MV-4-11 (cell line): ENCODE results near the gene CLIC6.
A peak's percentile ranks its signal among the peaks of the same experiment; 100 is the strongest.

Experiments
- DNase-seq: peaks from one replicate; lab custom pipeline; 2025; lab: John Stamatoyannopoulos, UW

Gene CLIC6

DNA sequence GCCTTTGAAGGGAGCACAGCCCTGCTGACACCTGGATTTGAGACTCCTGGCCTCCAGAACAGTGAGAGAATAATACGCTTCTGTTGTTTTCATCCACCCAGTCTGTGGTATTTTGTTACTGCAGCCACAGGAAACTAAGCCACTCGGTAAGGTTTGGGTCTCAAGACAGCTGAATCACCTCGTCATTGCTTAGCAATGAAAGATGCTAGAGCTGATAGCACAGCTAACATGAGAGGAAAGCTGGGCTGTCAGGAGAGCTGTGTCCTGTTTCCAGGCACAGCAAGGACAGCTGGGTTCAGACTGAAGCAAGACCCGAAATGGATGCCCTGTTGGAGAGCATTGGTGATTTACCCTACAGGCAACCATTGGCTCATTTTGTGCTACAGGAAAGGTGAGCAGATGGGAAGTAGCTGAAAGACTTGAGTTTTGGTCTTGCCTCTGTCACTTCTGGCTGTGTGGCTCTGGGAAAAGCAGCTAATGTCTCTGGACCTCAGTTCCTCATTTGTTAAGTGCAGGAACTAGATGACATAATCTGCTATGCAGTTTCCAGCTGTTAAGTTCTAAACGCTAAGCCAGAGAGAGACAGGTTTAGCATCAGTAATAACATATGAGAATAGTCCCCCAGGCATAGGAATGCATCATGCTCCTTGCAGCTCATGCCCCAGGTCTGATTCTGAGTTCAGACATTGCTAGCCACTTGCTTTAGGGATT, 58.0 kb downstream of the CLIC6 start:
- DNase-seq, result peak; percentile 58

DNA sequence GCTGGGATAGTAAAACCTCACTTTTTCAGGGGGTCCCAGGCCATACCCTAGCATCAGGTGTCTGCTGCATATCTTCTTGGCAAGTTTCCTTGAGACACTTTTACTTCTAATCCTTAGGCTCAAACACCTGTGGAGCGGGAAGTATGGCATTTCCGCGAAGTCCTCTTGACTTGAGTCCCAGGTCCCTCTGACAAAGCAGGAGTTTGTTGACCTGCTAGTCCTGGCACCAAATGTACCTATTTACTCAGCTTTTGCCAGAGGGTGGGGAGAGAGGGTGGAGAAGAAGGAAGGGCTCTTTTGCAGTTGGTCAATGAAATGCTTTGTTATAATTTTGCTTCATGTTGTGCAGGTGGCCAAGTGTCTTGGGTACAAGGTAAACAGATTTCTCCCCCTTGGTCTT, 59.7 kb downstream of the CLIC6 start:
- no peak for DNase-seq

DNA sequence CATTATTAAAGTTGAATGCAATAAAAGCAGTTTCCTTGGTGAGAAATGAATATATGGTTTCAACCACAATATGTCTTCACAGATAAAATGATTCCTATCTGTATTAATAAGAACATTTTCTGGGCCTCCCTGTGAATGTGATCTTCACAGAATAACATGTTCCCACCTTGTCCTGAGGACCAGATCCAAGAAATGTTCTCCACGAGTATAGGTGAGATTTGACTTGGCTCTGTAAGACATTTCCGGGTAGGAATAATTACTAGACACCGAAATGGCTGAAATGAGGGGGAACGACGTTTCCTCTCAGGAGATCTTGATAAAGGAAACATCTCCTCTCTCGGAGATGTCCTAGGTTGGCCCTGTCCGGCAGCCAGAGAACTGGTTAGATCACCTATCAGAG, 61.4 kb downstream of the CLIC6 start:
- DNase-seq, result no peak

DNA sequence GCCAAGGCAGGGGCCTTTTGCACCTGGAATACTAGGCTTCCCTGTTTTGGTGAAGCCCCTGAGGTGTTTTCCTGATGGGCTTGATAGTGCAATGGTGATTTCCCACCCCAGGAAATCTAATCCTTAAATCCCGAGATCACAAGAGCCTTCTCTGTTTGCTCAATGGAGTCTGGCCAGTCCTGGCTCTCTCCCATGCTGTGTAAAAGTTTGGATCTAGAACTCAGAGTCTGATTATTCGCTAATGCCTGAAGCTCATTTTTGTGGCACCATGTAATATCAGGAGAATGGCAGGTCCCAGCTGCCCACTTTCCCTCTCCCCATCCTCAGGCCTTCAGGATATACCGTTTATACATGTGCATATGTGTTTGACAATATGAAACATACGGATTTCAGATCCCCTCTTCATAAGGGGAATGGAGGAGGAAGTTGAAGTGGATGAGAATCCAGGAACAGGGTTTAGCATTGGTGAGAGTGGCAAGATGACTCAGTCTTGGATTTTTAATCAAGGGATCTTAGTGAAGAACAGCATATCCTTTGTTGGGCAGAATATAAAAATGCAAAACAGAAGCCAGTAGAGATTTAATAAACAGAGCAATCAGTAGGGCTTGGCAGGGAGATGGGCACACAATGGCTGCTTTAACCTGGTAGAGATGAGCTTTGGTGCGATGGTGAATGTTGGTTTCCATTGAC, 62.1 kb downstream of the CLIC6 start:
- DNase-seq, result no peak

DNA sequence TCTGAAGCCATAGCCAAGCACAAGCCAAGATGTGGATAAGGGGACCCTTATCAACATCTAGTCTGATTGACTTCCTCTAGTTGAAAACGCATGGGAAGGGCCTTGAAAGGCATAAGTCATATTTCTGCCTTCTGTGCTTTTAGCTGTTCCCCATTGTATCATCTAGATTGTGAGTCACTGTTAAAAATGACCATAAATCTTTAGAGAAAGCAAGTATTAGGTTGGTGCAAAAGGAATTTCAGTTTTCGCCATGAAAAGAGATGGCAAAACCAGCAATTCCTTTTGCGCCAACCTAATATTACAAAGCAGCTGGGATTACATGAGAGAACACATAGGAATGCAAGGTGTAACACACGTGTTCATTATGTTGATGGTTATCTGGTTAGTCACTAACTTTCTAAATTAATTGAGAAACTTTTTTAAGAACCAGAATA, 63.6 kb downstream of the CLIC6 start:
- no peak for DNase-seq

DNA sequence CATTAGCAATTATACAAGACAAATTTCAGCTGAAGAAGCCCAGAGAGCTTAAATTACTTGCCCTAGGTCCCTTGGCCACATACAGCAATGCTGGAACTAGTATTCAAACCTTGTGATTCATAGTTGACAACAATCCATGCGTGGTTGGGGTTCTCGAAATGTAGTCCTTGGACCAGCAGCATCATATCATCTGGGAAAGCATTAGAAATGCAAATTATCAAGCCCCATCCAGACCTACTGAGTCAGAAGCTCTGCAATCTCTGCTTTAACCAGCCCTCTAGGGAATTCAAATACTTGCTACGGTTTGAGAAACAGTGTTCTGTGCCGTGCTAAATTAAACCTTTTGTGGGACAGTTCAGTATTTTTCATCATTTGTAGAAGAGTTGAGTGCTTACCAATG, 65.1 kb downstream of the CLIC6 start:
- DNase-seq, result no peak

DNA sequence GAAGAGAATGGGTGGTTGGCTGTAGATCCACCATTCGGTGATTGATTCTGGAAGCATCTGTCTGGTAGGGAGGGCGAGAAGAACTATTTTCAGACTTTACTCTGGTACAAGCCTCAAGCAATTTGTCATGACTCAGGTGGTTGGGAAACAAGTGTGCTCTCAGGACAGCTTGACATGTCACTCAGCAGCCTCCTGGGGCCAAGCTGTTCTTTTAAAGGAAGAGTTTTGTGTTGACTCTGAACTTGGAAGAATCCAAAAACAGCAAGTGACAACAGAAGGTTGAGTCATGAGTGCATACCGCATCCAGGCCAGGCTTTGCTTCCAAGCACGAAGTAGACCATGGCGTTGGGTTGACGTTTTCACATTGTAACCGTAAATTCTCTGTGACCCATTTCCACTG, 65.9 kb downstream of the CLIC6 start:
- no peak for DNase-seq

DNA sequence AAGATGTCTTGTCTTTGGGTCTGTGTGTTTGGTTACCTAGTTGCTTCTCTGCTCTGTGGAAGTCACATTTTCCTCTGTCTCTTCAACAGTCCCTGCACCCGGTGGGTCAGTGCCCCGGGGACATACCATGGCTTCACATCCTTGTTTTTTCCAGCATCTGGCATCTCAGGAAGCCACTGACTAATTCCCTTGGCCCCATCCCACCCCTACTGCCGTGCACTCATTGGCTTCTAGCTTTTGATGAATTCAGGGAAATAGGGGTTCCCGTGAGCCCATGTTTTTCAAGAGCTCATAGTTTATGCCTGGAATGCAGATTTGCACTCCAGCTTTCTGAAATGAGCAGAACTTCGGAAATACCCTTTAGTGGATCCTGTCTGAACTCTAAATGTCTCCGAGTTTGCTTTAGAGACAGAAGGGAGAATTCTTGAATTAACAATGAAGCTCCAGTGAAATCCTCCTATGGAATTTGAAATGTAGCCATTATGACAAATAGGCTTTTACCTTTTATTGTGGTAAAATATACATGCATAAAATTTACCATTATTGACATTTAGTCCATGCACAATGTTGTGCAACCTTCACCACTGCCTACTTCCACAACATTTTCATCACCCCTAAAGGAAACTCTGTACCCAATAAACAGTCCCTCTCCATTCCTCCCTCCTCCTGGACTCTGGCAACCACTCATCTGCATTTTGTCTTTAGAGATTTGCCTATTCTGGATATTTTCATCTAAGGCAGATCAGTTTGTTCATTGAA, 67.5 kb downstream of the CLIC6 start:
- no peak for DNase-seq

DNA sequence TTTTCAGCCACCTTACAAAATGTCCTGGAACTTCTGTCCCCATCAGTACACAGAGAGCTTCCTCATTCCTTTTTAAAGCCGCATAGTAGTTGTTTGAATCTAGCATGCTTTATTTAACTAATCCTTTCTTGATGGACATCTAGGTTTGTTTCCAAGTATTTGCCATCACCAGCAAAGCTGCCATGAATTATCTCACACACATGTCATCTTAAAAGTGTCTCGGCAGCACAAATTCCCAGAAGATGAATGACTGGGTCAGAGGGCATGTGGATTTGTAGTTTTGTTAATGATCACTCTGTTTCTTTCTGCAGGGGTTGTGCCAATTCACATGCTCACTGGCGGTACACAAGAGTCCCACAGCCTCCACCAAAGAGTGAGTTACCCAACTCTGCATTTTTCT, 68.3 kb downstream of the CLIC6 start:
- no peak for DNase-seq

DNA sequence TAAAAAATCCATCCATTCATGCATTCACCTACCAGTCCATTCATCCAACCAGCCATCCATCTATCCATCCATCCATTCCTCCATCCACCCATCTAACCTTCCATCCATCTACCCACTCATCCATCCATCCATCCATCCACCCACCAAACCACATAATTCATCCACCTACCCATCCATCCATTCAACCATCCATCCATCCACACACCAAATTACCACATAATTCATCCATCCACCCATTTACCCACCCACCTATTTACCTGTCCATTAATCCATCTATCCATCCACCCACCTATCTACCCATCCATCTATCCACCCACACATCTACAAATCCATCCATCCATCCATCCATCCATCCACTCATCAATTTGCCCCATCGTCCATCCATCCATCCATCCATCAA, 71.4 kb downstream of the CLIC6 start:
- DNase-seq, result no peak

DNA sequence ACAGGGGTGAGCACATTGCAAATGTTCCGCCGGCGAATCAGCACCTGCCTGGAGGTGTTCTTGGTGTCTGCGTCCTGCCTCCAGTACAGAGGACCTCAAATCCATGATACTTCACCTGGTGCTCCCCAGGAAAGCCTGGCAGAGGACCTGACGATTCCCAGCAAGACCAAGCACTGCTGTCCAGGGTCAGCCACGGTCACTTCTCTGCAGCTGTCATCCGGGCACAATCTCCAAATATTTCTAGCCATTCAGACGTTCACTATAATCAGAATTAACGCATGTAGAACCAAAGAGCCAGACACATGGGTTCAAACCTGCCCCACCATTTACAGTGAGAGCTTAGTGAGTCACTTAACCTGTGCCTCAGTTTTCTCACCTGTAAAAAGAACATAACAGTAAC, 74.5 kb downstream of the CLIC6 start:
- DNase-seq, result no peak

DNA sequence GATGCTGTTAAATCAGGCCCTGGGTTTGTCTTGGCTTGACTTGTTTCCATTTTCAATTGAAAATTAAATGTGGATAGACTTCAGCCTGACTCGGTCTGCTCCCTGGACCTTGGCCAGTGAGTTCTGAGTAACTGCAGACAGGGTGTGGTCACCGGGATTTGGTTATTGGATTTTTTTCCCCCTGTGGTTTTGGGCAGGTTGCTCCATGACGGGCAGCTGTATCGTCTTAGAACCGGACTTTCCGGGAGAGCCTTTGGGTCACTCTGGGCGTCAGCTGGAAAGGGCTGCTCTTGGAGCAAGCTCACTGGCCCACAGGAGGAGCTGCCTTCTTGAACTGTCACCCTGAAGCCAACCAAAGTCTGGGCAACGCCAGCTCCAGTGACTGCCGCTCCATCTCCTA, 75.0 kb downstream of the CLIC6 start:
- no peak for DNase-seq

DNA sequence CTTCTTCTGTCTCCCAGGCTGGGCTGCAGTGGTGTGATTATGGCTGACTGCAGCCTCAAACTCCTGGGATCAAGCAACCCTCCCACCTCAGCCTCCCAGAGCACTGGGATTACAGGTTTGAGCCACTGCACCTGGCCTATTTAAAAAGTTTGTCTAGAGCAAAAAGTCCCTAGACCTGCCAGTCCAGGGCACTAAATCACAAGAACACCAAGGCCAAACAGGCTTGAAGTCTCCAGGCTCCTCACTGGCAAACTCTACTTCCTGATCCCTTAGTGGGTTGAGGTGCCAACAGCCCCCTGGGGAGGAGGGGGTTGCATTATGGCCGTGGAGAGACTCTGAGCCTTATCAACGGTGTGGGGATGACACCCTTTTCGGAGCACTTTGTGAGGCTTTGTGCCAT, 76.0 kb downstream of the CLIC6 start:
- no peak for DNase-seq

DNA sequence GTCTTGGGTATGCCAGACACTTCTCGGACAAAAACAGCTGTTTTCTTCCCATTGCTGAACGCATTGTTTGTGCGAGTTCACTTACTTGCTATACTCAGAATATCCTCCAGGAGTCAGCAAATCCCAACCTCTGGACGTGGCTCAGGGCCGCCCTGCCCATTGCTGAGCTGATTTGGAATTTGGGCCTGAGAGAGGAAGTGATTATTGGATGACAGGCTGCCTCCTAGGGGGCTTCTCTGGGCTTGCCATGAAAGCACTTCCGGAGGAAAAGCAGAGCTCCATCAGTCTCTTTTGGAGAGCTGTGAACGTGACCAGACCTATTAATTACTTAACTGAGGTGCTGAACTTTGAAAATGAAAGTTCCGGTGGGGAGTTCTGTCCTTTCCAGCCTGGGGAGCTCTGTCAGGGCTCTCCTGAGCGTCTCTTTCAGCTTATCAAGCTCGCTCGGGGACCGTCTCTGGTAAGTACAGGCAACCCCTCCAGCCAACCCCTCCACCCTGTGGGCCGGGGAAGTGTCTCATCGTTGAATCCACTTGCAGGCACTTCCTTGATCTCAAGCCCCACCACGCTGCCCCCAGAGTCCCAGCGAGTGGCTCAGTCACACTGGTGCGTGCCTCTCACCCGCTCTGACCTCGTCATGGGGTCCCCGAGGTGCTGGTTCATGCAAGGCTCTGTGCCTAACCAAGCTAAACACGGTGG, 76.9 kb downstream of the CLIC6 start:
- DNase-seq, result peak; percentile 92

DNA sequence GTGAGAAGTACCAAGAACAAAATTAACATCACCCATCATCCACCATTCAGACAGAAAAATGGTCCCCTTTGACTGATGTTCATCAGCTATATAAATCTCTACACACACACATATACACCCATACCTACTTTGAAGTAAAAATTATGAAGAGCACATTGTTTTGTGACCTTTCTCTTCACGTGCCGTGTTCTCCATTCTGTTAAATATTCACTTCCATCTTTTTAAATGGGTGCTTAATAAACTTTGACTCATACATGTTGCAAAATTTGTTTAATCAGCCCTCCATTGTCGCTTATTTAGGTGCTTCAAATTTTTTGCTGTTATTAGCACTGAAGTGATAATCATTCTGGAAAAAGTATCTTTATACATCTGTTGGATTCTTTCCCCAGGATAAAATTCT, 80.1 kb downstream of the CLIC6 start:
- no peak for DNase-seq

DNA sequence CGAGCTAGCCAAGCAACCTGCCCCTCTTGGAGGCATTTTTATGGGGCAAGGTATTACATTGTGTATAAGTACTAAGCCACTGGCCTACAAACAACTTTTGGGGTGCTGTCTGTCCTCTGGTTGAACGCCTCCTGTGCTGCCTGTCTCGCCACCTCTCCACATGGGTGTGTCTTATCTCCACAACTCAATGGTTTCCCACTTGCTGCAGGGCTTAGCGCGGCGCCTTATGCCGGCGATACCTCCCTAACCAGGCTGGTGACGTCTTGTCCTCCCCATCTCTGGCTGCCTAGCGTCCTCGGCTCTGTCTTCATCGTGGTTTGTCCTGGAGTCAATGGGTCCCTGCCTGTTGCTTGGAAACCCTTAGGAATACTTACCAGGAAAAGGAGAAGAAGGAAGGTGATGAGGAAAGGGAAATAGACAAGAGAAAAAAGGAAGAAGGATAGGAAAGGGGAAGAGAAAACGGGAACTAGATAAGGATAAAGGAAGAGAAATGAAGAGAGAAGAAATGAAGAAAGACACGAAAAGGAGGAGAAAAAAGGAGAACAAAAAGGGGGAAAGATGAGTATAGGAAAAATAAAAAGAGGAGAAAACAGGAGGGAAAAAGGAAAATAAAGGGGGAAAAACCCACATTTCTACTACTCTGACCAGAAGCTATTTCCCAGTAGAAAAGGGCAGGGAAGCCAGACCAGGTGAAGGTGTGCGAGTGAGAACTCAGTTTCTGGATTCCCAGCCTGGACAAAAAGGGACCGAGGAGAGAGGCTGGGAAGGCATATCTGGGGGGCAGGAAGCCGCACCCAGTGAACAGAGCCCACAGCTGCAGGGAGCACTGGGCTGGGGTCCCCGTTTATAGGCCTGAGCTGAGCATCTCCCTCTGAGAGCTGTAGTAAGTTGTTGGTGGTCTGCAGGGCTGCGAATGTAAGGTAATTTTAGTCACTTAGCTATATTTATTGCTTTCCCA, 86.2 kb downstream of the CLIC6 start:
- peak; percentile 8 for DNase-seq

DNA sequence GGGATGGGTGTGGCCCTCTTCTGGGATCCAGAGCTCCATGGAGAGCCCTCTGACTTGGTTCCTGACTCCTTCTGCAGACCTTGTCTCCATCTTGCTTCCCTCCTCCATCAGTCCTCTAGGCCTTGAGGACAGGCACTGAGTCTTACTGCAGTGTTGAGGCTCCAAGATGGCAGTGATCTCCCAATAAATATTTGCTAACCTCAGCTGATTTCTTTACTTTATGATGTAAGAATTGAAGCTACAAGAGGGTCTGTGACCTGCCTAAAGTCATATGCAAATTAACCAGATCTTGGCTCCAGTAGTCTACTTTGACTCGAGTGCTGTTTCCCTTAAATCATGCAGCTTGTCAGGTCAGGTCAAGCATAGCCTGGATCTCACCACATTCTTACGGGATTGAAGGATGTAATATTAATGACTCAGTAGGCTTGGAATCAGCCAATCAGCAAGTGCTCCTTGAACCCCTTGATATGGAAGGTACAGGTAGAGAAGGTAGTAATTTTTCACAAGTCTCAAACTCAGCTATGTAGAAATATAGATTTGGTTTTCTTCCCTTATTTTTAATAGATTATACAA, 93.0 kb downstream of the CLIC6 start:
- DNase-seq, result no peak

DNA sequence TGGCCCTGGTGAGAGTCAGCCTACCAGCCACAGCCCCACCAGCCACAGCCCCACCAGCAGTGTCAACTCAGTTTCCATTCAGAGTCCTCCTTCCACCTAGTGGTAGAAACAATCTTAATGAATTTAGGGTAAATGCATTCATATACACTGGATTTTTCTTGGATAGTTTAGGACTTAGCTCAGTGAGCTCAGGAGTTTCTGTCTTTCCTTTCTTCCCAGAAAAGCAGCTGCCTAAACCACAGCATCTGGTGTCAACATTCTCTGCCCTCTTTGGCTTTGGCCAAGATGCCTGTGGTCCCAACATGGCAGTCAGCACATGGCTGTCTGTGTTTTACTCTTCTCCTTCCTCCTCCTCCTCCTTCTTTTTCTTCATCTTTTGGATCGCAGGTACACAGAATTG, 94.0 kb downstream of the CLIC6 start:
- DNase-seq, result no peak

DNA sequence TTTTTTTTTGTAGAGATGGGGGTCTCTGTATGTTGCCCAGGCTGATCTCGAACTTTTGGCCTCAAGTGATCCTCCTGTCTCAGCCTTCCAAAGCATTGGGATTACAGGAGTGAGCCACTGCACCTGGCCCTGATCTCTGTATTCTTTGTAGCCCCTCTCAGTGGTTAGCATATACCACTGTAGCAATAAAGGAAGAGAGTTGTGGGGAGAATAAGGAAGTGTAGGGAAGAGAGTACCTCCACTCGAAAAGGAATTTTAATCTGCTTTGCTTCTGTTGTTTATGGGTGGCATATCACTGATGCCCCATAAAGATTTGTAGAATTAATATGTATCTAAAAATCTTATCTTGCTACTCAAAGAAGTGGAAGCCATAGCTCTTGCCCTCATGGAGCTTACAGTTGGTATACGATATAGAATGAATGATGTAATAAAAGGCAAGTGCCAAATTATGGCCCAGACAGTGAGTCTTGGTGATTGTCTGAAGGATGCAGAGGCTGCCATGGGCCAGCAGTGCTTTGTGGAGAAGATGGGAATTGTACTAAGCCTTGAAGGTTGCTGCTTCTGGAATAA, 96.0 kb downstream of the CLIC6 start:
- no peak for DNase-seq

DNA sequence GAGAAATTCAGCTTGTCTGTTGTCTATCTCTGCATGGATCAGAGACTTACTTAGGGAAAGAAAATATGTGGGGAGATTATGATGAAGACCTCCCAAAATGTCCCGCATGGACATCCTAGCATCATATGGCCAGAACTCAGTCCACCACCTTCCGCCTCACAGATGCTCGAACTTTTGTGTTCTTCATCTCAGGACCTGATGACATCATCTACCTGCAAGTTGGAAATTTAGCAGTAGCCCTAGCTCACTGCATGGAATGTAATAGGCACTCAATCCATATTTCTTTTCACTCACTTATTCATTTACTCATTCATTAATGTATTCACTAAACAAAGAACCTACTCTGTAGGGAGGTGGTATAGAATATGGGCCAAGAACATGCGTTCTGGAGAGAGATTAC, 96.8 kb downstream of the CLIC6 start:
- no peak for DNase-seq

DNA sequence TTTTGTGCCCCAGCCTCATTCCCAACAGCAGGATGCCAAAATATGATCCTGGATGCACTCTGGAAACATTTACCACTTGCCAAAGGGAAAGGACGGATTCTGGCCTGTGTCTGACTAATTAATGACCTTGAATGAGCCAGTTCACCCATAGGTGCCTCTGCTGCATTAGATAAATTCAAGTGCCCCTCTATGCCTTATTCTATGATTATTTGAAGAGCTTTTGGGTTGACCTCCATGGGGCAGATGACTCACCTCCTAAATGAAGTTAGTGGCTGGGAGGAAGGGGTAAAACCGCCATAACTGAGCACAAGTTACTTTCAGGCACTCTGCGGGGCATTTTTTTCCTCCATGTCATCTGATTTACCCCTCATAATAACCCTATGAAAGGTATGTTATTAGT, 98.1 kb downstream of the CLIC6 start:
- no peak for DNase-seq
